Measurements from ENCODE around the gene HEMGN.

Gene HEMGN

GRCh38 chr9:97930972-97931371, 7.0 kb downstream of the HEMGN start:
- Histone ChIP-seq H3F3A (ENCODE audit: insufficient read depth) (peaks cover 6% of the 10 kb centered on the region; the same call in 1 of the 2 replicates), H3K9me2 (replicated peaks; ENCODE audit: insufficient read depth, low read length) (no peaks in the 10 kb centered on the region), H4K20me1 (ENCODE audit: low read depth, low read length) (no peaks in the 10 kb centered on the region), H3K4me2 (ENCODE audit: low read depth, low read length, poor library complexity, severe bottlenecking) (no peak overlapping the region), H3K27me3 (ENCODE audit: low read length) (no peaks in the 10 kb centered on the region), H3K36me3 (ENCODE audit: low read length) (no peaks in the 10 kb centered on the region), H3K79me2 (ENCODE audit: insufficient read depth, low read length) (no peaks in the 10 kb centered on the region), H2AFZ (ENCODE audit: low read depth, low read length, severe bottlenecking) (no peak overlapping the region), H3K9me3 (ENCODE audit: insufficient read depth, low read length) (no peaks in the 10 kb centered on the region), H3K27ac (ENCODE audit: low read depth, low read length) (no peak overlapping the region), H3K9ac (ENCODE audit: low read length) (no peak overlapping the region), H3K4me3 (ENCODE audit: insufficient read depth, low read length, poor library complexity, severe bottlenecking) (no peak overlapping the region)
- TF ChIP-seq EZH2phosphoT487 (conservative IDR thresholded peaks at IDR 0.05; ENCODE audit: low read length) (no peak), CTCF (IDR thresholded peaks at IDR 0.05; ENCODE audit: insufficient read depth, low read length, poor library complexity, severe bottlenecking) (no peak)

DNA sequence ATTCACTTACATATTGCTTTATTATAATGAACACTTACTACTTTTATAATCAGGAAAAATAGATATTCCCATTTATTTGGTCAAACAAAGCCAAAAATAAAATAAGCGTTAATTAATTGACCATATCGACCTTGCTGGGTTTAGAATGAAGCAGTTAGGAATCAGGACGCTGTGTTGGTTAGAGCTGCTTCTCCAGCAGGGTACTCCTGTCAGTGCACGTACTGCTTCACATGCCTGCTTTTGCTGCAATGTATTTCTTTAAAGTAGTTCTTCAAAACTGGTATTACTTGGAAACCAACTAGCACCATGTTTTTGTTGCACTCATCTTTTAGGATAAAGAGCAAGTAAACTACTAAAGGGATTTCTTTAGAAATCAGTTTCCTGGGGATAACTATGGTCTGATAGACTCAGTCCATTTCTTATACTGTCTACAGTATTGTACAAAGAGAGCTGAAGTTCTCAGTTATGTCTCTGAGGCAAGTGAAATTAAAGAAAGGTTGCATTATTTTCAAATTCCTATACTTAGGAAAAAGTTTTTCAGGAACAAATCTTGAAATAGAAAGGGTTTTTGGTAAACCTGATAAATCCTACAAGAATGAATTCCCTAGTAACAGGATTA, 8.9 kb downstream of the HEMGN start:
- Histone ChIP-seq H3K9me2 (replicated peaks; ENCODE audit: insufficient read depth, low read length) (no peaks in the 10 kb centered on the region), H3K79me2 (ENCODE audit: insufficient read depth, low read length) (no peaks in the 10 kb centered on the region), H3K27ac (ENCODE audit: low read depth, low read length) (no peak overlapping the region), H3K4me3 (ENCODE audit: insufficient read depth, low read length, poor library complexity, severe bottlenecking) (no peak overlapping the region), H4K20me1 (ENCODE audit: low read depth, low read length) (no peaks in the 10 kb centered on the region), H3K27me3 (ENCODE audit: low read length) (no peaks in the 10 kb centered on the region), H2AFZ (ENCODE audit: low read depth, low read length, severe bottlenecking) (no peak overlapping the region), H3K9ac (ENCODE audit: low read length) (no peak overlapping the region), H3K4me2 (ENCODE audit: low read depth, low read length, poor library complexity, severe bottlenecking) (no peak overlapping the region), H3K9me3 (ENCODE audit: insufficient read depth, low read length) (no peaks in the 10 kb centered on the region), H3F3A (ENCODE audit: insufficient read depth) (peaks cover 7% of the 10 kb centered on the region; the same call in 1 of the 2 replicates), H3K36me3 (ENCODE audit: low read length) (no peaks in the 10 kb centered on the region)
- TF ChIP-seq EZH2phosphoT487 (conservative IDR thresholded peaks at IDR 0.05; ENCODE audit: low read length) (no peak), CTCF (IDR thresholded peaks at IDR 0.05; ENCODE audit: insufficient read depth, low read length, poor library complexity, severe bottlenecking) (no peak)

- Histone ChIP-seq H3K27me3 (ENCODE audit: low read length) (no peaks in the 10 kb centered on the region), H3F3A (ENCODE audit: insufficient read depth) (peaks cover 20% of the 10 kb centered on the region), H3K79me2 (ENCODE audit: insufficient read depth, low read length) (peaks cover 12% of the 10 kb centered on the region), H4K20me1 (ENCODE audit: low read depth, low read length) (no peaks in the 10 kb centered on the region), H3K9ac (ENCODE audit: low read length) (no peak overlapping the region), H3K9me2 (replicated peaks; ENCODE audit: insufficient read depth, low read length) (no peaks in the 10 kb centered on the region), H2AFZ (ENCODE audit: low read depth, low read length, severe bottlenecking) (no peak overlapping the region), H3K36me3 (ENCODE audit: low read length) (no peaks in the 10 kb centered on the region), H3K4me2 (ENCODE audit: low read depth, low read length, poor library complexity, severe bottlenecking) (no peak overlapping the region), H3K4me3 (ENCODE audit: insufficient read depth, low read length, poor library complexity, severe bottlenecking) (no peak overlapping the region), H3K9me3 (ENCODE audit: insufficient read depth, low read length) (no peaks in the 10 kb centered on the region), H3K27ac (ENCODE audit: low read depth, low read length) (no peak overlapping the region)
- TF ChIP-seq CTCF (IDR thresholded peaks at IDR 0.05; ENCODE audit: insufficient read depth, low read length, poor library complexity, severe bottlenecking): no peak
- TF ChIP-seq EZH2phosphoT487 (conservative IDR thresholded peaks at IDR 0.05; ENCODE audit: low read length): no peak
These were observed 12.3 kb downstream of the HEMGN start for GRCh38 chr9:97925497-97926334.

Measured in SU-DHL-6 (cell line).